Measurements from ENCODE around the gene SOAT2. TPM values are rescaled to one million over a fixed set of nuclear protein-coding genes. Genes with fewer than 3 reads are reported as not detected.

SOAT2 gene
- total and polyA plus RNA-seq, 2 of the 4 experiments (the other 2 are of a cell fraction) = 0.18 to 0.39 TPM

DNA sequence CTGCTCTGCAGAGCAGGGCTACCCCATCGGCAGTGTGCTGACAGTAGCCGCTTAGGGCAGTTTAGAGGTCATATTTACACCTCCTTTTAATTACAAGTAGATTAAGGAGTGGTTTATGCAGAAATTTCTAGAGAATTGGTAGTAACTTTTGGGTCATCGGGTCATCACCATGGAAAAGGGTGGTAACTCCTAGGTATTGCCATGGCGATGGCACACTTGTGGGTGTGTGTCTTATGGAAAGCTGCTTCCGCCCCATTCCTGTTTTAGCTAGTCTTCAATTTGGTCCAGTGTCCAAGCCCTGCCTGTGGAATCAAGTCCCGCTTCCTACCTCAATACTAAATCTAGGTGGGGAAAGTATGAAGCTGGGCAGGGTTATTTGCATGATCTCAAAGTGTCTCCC lies 47.8 kb downstream of the SOAT2 start:
- H2BK20ac ChIP-seq (ENCODE audit: low read depth, low read length) = no peak overlapping the region
- no peak overlapping the region for H4K5ac ChIP-seq (ENCODE audit: low read depth, low read length)
- H3K4me3 ChIP-seq (ENCODE audit: insufficient read depth, low read depth, low read length) = no peak overlapping the region
- no peak overlapping the region for H3K4ac ChIP-seq (ENCODE audit: low read depth, low read length)
- intact Hi-C loops (cut with micrococcal nuclease) (no loop called here), in situ Hi-C loops (cut with MboI; ENCODE audit: low sequenced_read_pairs) (no loop called here), dilution Hi-C loops (cut with HindIII; ENCODE audit: low sequenced_read_pairs, unreplicated experiment) (no loop called here)
- no peaks in the 10 kb centered on the region for H3K79me1 ChIP-seq (ENCODE audit: low read depth in 1 of 2, low read length in 2 of 2)
- H3K36me3 ChIP-seq (ENCODE audit: control insufficient read depth, insufficient read depth, low read length) = no peaks in the 10 kb centered on the region
- ATAC-seq (ENCODE audit: low read depth) (no peak), DNase-seq (no peak)
- H3K23ac ChIP-seq (ENCODE audit: low read depth, low read length) = no peak overlapping the region
- H3K9me3 ChIP-seq (ENCODE audit: control insufficient read depth, insufficient read depth, low read length) = no peaks in the 10 kb centered on the region
- H3K14ac ChIP-seq (replicated peaks; ENCODE audit: low read depth, low read length) = no peak overlapping the region
- H2BK15ac ChIP-seq (ENCODE audit: low read depth, low read length) = no peak overlapping the region
- no peak overlapping the region for H2BK120ac ChIP-seq (ENCODE audit: low read depth, low read length)
- H4K8ac ChIP-seq (ENCODE audit: low read depth in 2 of 2, low read length in 2 of 2) = no peak overlapping the region
- H2AK9ac ChIP-seq (replicated peaks; ENCODE audit: low read depth, low read length, poor library complexity) = no peak overlapping the region
- no TSS peak for BruUV-seq (replicated peaks)
- WGBS, 2 experiments (ENCODE audit: extremely low coverage in 2 of 2, insufficient read length in 1 of 2) = no CpG with 5 or more reads among the region's 6 CpGs
- CTCF ChIA-PET = interaction anchor here (0.6 kb wide), 1 partner anchor 700 kb away, joined by 5 read pairs; no protein-coding TSS in a partner anchor
- H2BK5ac ChIP-seq (ENCODE audit: low read depth, low read length, poor library complexity, severe bottlenecking) = no peak overlapping the region
- no peak overlapping the region for H3K27ac ChIP-seq (ENCODE audit: insufficient read depth, low read length)
- no peaks in the 10 kb centered on the region for H4K20me1 ChIP-seq (ENCODE audit: insufficient read depth, low read length)
- no peak overlapping the region for H3K4me2 ChIP-seq (ENCODE audit: low read depth, low read length)
- no peak for TF ChIP-seq USF2 (IDR thresholded peaks at IDR 0.05; ENCODE audit: low read depth, low read length)
- no peak for TF ChIP-seq MXI1 (IDR thresholded peaks at IDR 0.05; ENCODE audit: borderline replicate concordance, low read depth, low read length)
- no peak for TF ChIP-seq ELK1 (IDR thresholded peaks at IDR 0.05; ENCODE audit: borderline replicate concordance, low read depth, low read length)
- TF ChIP-seq NFE2L2 (IDR thresholded peaks at IDR 0.05; ENCODE audit: low read depth, low read length) = no peak
- no peak for TF ChIP-seq RFX5 (IDR thresholded peaks at IDR 0.05; ENCODE audit: low read depth, low read length)
- TF ChIP-seq MAZ (IDR thresholded peaks at IDR 0.05; ENCODE audit: borderline replicate concordance, low read depth, low read length) = no peak
- no peak for TF ChIP-seq BHLHE40 (IDR thresholded peaks at IDR 0.05; ENCODE audit: low read depth, low read length)
- TF ChIP-seq FOS (IDR thresholded peaks at IDR 0.05; ENCODE audit: low read depth, low read length) = no peak
- TF ChIP-seq, protein P1, sequence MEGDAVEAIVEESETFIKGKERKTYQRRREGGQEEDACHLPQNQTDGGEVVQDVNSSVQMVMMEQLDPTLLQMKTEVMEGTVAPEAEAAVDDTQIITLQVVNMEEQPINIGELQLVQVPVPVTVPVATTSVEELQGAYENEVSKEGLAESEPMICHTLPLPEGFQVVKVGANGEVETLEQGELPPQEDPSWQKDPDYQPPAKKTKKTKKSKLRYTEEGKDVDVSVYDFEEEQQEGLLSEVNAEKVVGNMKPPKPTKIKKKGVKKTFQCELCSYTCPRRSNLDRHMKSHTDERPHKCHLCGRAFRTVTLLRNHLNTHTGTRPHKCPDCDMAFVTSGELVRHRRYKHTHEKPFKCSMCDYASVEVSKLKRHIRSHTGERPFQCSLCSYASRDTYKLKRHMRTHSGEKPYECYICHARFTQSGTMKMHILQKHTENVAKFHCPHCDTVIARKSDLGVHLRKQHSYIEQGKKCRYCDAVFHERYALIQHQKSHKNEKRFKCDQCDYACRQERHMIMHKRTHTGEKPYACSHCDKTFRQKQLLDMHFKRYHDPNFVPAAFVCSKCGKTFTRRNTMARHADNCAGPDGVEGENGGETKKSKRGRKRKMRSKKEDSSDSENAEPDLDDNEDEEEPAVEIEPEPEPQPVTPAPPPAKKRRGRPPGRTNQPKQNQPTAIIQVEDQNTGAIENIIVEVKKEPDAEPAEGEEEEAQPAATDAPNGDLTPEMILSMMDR (conservative IDR thresholded peaks at IDR 0.05; ENCODE audit: low read depth, low read length) = no peak
- TF ChIP-seq SMC3 (IDR thresholded peaks at IDR 0.05; ENCODE audit: low read depth, low read length) = no peak
- TF ChIP-seq RAD21 (IDR thresholded peaks at IDR 0.05; ENCODE audit: low read length) = no peak
- TF ChIP-seq CHD1 (IDR thresholded peaks at IDR 0.05; ENCODE audit: low read depth, low read length) = no peak
- no peak for TF ChIP-seq CEBPB (IDR thresholded peaks at IDR 0.05; ENCODE audit: low read depth, low read length)
- TF ChIP-seq MAFK (IDR thresholded peaks at IDR 0.05; ENCODE audit: low read depth, low read length) = no peak
- no peak for TF ChIP-seq POLR2A (IDR thresholded peaks at IDR 0.05; ENCODE audit: low read depth, low read length)
- no peak for TF ChIP-seq RCOR1 (IDR thresholded peaks at IDR 0.05; ENCODE audit: insufficient replicate concordance, low read length)
- no peak overlapping the region for H2AK5ac ChIP-seq (ENCODE audit: low read depth, low read length)
- no peaks in the 10 kb centered on the region for H3K9me1 ChIP-seq (ENCODE audit: insufficient read depth, low read length)
- POLR2A ChIA-PET (ENCODE audit: unreplicated experiment) = no interaction called here
- no peak overlapping the region for H4K91ac ChIP-seq (ENCODE audit: insufficient read depth, low read depth, low read length)
- H3K9ac ChIP-seq (ENCODE audit: low read depth, low read length) = no peak overlapping the region
- peaks cover 2% of the 10 kb centered on the region; the same call in 1 of the 2 replicates for H3K4me1 ChIP-seq (ENCODE audit: control insufficient read depth, insufficient read depth, low read length)
- no peak overlapping the region for H2AFZ ChIP-seq (replicated peaks; ENCODE audit: low read length, poor library complexity)
- no peak overlapping the region for H3K56ac ChIP-seq (ENCODE audit: extremely low read depth, insufficient read depth, low read length)
- H3K18ac ChIP-seq (ENCODE audit: low read depth, low read length) = no peak overlapping the region
- H3K27me3 ChIP-seq (ENCODE audit: control insufficient read depth, insufficient read depth, low read length) = no peaks in the 10 kb centered on the region
